GM12875 (cell line): Measurements from ENCODE around the gene RNASEH2B.
A peak's percentile ranks its signal among the peaks of the same experiment; 100 is the strongest.

ENCODE experiments used
- H3K4me3 ChIP-seq: one replicate; pipeline ENCODE4 v1.5.1; 2011; ENCODE audit warnings: low read depth, low read length, control low read depth
- CTCF ChIP-seq: IDR thresholded peaks from 2 replicates; pipeline ENCODE4 v1.5.1; 2011; ENCODE audit warnings: low read depth, mild to moderate bottlenecking, control low read depth, inconsistent platforms, low read length, moderate library complexity, borderline replicate concordance; ENCODE audit not compliant: insufficient read depth

Gene RNASEH2B, protein sequence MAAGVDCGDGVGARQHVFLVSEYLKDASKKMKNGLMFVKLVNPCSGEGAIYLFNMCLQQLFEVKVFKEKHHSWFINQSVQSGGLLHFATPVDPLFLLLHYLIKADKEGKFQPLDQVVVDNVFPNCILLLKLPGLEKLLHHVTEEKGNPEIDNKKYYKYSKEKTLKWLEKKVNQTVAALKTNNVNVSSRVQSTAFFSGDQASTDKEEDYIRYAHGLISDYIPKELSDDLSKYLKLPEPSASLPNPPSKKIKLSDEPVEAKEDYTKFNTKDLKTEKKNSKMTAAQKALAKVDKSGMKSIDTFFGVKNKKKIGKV

GRCh38 chr13:50909605-50910484, at the start of gene RNASEH2B:
RNASEH2B (plus strand) TSS chr13:50909791; CDS start chr13:50910077, 286 bp downstream.
- peak within 1 kb of the TSS; percentile 93 for H3K4me3 ChIP-seq
- TF ChIP-seq CTCF = peak; percentile 33; the same call in 1 of the 2 replicates

- H3K4me3 ChIP-seq = no peak overlapping the region
- TF ChIP-seq CTCF = no peak
Measured at GRCh38 chr13:50864492-50864891, 45.1 kb upstream of the RNASEH2B start.

GRCh38 chr13:50866817-50867636, 42.6 kb upstream of the RNASEH2B start:
- no peak for TF ChIP-seq CTCF
- H3K4me3 ChIP-seq = no peak overlapping the region

- TF ChIP-seq CTCF = no peak
- no peak overlapping the region for H3K4me3 ChIP-seq
Measured at GRCh38 chr13:50867637-50867945, 42.0 kb upstream of the RNASEH2B start.

GRCh38 chr13:50871405-50871804, 38.2 kb upstream of the RNASEH2B start:
- no peak overlapping the region for H3K4me3 ChIP-seq
- TF ChIP-seq CTCF = no peak

DNA sequence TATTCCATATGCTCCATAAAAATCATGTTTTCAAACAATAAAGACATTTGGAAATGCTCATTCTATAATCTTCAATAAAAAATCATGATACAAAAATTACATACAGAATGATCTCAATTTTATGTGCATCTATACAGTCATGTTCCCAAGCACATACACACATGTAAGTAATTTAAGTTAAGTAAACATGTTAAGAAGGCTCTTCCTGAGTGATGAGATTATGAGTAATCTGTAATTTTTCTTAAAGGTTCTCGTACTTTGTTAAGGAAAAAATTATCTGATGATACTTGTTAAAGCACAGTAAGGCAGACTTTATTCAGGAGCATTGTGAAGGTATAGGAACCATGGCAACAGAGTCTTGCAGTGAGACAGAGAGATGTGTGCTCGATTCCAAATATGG, 36.1 kb upstream of the RNASEH2B start:
- H3K4me3 ChIP-seq = no peak overlapping the region
- TF ChIP-seq CTCF = no peak
